ENCODE data around the gene CENATAC.
"Not testable (repeated sequence)": the region's sequence is repeated elsewhere in the genome, so short reads cannot be mapped to it uniquely, and the experiment has no call there.

CENATAC gene

GRCh38 chr11:118998388-118998717 lies 415 bp downstream of the CENATAC start:
- DNase-seq = no peak

- no peak for DNase-seq
These were observed 884 bp downstream of the CENATAC start for GRCh38 chr11:118998822-118999221.

DNA sequence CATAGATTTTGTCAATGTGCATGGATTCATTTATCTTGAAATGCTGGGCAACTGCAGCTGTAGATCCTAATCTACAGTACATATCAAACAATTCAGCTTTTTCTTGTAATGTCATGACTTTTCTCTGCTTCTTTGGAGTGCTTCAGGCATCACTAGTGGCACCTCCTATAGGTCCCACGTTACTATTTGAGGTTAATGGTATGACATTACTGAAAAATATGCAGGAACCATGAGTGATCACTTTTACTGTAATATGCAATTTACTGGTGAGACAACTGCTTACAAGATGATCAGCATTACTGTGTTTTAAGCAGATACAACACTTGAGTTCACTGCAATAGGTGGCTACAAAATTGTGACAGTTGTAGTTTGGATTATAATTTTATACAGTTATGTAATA lies 3.0 kb downstream of the CENATAC start:
- no peak for DNase-seq

GRCh38 chr11:119006656-119007055 lies 8.7 kb downstream of the CENATAC start:
- peak; percentile 52 for DNase-seq

DNA sequence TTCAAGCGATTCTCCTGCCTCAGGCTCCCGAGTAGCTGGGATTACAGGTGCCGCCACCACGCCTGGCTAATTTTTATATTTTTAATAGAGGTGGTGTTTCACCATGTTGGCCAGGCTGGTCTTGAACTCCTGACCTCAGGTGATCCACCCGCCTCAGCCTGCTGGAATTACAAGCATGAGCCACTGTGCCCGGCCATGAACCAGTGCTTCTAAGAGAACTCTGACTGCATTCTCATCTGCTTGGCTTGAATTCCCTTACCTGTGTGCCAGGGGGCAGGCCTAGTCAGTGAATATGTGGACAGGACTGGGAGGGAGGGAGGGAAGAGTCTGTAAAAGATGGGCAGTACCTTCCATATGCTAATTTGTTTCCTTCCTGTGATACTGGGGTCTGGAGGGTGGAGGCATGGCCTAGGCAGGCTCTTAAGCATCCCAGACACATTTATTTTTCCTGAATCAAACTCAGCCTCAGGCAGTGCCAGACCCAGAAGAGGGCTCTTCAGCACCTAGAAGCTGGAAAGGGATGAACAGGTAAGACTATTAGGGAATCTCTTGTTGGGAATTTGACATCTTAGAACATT lies 13.6 kb downstream of the CENATAC start:
- no peak for DNase-seq

- no peak for DNase-seq
These were observed 14.8 kb downstream of the CENATAC start for GRCh38 chr11:119012629-119013170.

DNA sequence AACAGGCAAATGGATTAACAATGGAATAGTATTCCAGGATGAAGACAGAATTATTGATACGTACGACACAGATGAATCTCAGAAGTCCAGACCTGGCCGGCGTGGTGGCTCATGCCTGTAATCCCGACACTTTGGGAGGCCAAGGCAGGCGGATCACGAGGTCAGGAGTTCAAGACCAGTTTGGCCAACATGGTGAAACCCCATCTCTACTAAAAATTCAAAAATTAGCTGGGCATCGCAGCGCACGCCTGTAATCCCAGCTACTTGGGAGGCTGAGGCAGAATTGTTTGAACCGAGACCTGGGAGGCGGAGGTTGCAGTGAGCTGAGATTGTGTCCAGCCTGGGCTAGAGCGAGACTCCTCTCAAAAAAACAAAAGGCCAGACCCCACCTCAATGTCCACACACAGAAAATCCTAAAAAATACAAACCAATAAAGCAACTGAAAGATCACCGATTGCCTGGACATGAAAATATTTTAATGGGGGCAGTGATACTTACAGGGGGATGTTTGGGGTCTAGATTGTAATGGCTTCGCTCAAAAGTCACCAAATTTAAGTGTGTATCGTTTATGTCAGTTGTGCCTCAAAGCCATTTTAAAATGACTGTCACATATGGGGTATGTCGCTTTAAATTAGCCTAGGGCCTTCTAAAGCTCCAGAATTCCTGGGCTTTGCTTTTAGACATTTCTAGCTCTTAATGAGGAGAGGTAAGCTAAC lies 16.4 kb downstream of the CENATAC start:
- DNase-seq = no peak

GRCh38 chr11:119015054-119015611 lies 17.2 kb downstream of the CENATAC start:
- DNase-seq = no peak

GRCh38 chr11:119016216-119017009 lies 18.5 kb downstream of the CENATAC start:
- DNase-seq = no peak

DNA sequence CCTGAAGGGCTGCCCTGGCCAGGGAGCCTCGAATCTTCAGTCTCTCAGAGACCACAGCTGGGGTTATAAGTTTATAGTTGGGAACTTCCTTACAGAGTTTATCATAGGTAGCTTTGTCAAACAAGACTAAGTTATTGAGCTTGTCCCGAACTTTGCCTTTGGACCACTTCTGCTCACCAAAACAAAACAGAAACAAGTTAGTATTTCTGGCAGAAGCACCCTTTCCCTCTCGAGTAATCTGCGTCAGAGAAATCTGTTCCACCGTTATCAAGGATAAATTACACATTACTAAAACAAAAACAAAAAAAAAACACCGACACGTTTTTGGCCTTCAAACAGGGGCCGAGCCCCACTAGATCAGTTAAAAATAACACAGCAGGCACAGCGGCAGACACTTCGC lies 19.4 kb downstream of the CENATAC start:
- DNase-seq = not testable (repeated sequence)

DNA sequence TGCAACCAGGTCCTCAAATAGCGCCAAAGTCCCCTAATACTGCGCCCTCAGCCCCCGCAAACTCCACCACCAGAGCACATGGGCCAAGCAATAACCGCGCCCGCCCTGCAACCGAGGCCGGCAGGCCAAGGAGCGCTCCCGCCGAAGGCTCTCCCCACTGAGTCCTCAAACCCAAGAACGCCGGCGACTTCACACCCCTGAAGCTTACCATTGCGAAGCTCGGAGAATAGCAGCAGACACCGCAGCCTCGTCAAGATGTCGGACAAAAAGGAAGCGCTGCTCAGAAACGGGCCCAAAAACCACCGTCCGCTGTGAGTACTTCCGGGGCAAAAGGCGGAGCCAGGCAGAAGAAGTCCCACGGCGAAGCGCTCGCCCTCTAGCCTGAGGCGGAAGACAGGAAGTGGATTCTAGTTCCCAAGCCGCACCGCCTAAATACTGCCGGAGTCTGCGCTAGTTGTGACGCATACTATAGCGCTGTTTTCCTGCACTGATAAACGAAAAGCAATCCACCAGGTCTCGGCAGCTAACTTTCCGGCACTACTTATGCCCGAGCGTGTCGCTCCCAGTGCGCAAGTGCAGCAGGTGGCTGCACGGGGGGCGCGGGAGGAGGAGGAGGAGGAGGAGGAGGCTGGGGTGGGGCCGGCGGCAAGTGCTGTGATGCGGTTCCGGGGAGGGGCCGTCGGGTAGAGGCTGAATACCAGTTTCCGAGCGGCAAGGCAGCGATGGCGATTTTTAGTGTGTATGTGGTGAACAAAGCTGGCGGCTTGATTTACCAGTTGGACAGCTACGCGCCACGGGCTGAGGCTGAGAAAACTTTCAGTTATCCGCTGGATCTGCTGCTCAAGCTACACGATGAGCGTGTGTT lies 20.4 kb downstream of the CENATAC start, which contains the start of the genes RPS25 and TRAPPC4:
TSS of gene RPS25 (minus strand) at position 270 of the 865 bp plus-strand sequence. CDS start at position 211, 59 bp downstream.
TSS of gene TRAPPC4 (plus strand) at position 693 of the 865 bp plus-strand sequence. CDS start at position 723, 30 bp downstream.
- peak; percentile 98 for DNase-seq

DNA sequence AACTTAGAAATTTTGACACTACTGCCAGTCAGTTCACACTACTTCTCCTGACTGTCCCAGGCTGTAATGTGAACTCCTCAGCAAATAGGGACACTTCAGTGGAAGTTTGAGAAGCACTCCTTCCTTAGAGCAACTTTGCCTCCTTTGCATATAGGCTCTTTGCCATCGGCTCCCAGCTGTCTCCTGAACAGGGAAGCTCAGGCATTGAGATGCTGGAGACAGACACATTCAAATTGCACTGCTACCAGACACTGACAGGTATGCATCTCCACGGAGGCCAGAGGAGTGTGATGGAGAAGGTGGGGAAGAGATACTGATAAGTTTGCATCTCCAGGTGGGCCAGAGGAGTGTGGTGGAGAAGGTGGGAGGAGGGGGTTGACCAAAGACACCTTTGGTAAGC lies 22.1 kb downstream of the CENATAC start:
- DNase-seq = no peak

DNA sequence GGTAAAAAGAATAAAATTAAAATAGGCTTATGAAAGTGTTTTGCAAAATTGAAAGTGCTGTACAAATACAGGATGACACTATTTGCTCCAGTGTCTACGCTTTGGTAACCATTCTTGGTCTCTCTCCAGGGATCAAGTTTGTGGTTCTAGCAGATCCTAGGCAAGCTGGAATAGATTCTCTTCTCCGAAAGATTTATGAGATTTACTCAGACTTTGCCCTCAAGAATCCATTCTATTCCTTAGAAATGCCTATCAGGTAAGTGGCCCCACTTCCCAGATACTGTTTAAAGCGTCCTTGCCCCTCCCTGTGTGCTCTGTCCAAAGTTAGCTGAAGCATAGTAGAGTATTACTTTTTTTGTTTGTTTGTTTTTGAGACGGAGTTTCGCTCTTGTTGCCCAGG lies 23.7 kb downstream of the CENATAC start:
- no peak for DNase-seq

- no peak for DNase-seq
These were observed 25.8 kb downstream of the CENATAC start for GRCh38 chr11:119023741-119024140.

GRCh38 chr11:119024430-119025098 lies 26.6 kb downstream of the CENATAC start:
- no peak for DNase-seq

GRCh38 chr11:119025099-119025473 lies 27.1 kb downstream of the CENATAC start:
- no peak for DNase-seq

- DNase-seq = no peak
These were observed 27.6 kb downstream of the CENATAC start for GRCh38 chr11:119025541-119025940.

DNA sequence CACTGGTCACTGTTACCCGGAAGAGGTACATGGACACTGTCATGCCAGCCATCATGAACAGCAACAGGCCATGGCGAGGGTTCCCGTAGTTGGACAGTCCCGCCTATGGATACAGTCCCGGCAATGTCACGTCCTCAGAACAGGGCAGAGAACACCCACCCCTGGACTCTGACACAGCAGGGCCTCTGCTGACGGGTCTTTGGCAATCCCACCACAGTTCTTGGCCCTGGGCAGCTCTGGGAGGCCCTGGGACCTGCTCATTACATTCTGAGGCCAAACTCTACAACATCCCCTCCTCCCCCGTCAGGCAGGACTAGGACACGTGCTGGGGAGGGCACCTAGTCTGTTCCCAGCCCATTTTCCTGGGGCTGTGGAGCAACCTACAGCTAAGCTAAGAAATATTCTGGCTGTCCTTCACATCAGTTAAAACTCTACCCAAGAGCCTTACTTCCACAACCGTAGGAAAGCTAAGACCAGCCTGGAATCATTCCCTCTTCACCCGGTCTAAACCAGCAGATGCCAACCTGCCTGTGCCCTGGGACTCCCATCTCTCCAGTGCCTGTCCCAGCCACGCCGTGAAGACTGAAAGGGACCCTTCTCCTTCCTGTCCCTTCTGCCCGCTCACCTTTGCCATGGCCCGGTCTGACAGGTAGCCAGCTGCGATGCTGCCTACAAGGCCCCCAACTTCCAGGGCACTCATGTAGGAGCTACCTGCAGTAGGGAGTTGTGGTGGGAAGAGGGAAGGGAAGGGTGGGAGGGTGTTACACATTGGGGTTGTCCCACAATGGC lies 28.2 kb downstream of the CENATAC start:
- no peak for DNase-seq

GRCh38 chr11:119026970-119027369 lies 29.0 kb downstream of the CENATAC start:
- DNase-seq = no peak

DNA sequence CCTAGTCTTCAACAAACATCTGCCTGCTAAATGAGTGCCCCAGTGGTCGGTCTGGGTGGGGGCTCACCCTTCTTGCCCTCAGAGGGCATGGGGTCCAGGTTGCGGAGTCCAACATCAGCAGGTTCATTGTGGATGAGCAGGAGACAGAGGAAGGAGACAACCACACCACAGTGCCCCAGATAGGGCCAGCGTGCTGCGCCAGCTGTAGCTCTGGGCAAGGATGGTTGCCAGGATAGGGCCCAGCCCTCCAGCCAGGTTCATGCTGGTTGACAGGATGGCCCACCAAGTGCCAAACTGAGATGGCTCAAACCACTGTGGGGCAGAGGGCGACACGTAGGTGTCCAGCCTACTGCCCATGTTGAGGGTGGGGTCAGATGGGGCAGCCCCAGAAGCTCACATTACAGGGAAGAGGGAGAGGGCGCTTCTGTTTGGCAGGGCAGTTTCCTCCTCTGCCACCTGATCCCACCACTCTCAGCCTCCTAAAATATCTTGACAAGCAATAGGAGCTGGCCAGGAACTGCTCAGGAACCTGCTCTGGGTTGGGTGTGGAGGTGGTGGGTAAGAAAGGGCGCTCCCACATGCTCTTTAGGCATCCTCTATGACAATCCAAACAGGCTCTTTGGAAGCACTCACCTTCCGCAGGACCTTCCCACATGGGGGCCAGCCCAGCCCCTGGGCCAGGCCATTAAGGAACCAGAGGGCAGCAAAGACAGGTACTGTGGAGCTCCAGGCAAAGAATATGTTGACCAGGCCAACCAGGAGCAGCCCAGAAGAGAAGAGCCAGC lies 29.8 kb downstream of the CENATAC start:
- DNase-seq = no peak

All from hematopoietic multipotent progenitor cell treated with erythropoietin and hydrocortisone succinate and interleukin-3 and kit ligand, for 8 days (in vitro differentiated cells).